SU-DHL-6 (cell line): ENCODE data around the gene ATP5MG.

ENCODE experiments used
- H2AFZ ChIP-seq: fragments of 200-600 bp; sonication (generic); 2 replicates; pipeline ENCODE4 v1.6.1; 2014; ENCODE audit warnings: low read depth, mild to moderate bottlenecking, moderate library complexity, mixed read lengths, antibody characterized with exemption, low read length; ENCODE audit not compliant: severe bottlenecking
- H3F3A ChIP-seq: fragments of 200-600 bp; shearing (Covaris generic); 2 replicates; pipeline ENCODE4 v1.6.0; 2016; ENCODE audit warnings: antibody characterized with exemption, mild to moderate bottlenecking; ENCODE audit not compliant: insufficient read depth
- H3K27ac ChIP-seq: fragments of 200-600 bp; sonication (generic); 2 replicates; pipeline ENCODE4 v1.5.1; 2016; ENCODE audit warnings: low read depth, mild to moderate bottlenecking, low read length, moderate library complexity, mixed read lengths
- H3K27me3 ChIP-seq: fragments of 200-600 bp; sonication (generic), shearing (Covaris generic); 2 replicates; pipeline ENCODE4 v1.6.0; 2014; ENCODE audit warnings: mild to moderate bottlenecking, low read length
- H3K36me3 ChIP-seq: fragments of 200-600 bp; sonication (generic); 2 replicates; pipeline ENCODE4 v1.6.1; 2014; ENCODE audit warnings: mild to moderate bottlenecking, low read length, mixed read lengths
- H3K4me2 ChIP-seq: fragments of 300-600, 200-600 bp; shearing (Covaris generic), sonication (generic); 2 replicates; pipeline ENCODE4 v1.6.0; 2014; ENCODE audit warnings: low read length, low read depth, mild to moderate bottlenecking; ENCODE audit not compliant: poor library complexity, severe bottlenecking
- H3K4me3 ChIP-seq: fragments of 200-600 bp; sonication (generic); 2 replicates; pipeline ENCODE4 v1.5.1; 2014; ENCODE audit warnings: antibody characterized with exemption, low read length, mild to moderate bottlenecking, mixed read lengths; ENCODE audit not compliant: insufficient read depth, poor library complexity, severe bottlenecking
- H3K79me2 ChIP-seq: fragments of 200-600 bp; sonication (generic); 2 replicates; pipeline ENCODE4 v1.6.1; 2014; ENCODE audit warnings: mild to moderate bottlenecking, low read length, moderate library complexity; ENCODE audit not compliant: insufficient read depth
- H3K9ac ChIP-seq: fragments of 200-600 bp; sonication (generic); 2 replicates; pipeline ENCODE4 v1.7.0; 2014; ENCODE audit warnings: mild to moderate bottlenecking, low read length
- H3K9me2 ChIP-seq: fragments of 200-600 bp; sonication (generic); replicated peaks from 2 replicates; pipeline ENCODE4 v1.6.1; 2014; ENCODE audit warnings: low read length; ENCODE audit not compliant: insufficient read depth
- H3K9me3 ChIP-seq: fragments of 200-600 bp; sonication (generic); 2 replicates; pipeline ENCODE4 v1.6.1; 2014; ENCODE audit warnings: low read length, mixed read lengths; ENCODE audit not compliant: insufficient read depth
- H4K20me1 ChIP-seq: fragments of 200-600 bp; sonication (generic); 2 replicates; pipeline ENCODE4 v1.6.1; 2014; ENCODE audit warnings: low read depth, mild to moderate bottlenecking, antibody characterized with exemption, low read length, moderate library complexity, mixed read lengths
- CTCF ChIP-seq: fragments of 200-600 bp; sonication (generic); IDR thresholded peaks from one replicate; pipeline ENCODE4 v1.5.1; 2017; ENCODE audit warnings: antibody characterized with exemption, mild to moderate bottlenecking, low read length, moderate library complexity; ENCODE audit not compliant: insufficient read depth, poor library complexity, severe bottlenecking
- EZH2phosphoT487 ChIP-seq: fragments of 200-600 bp; sonication (generic), shearing (Covaris generic); conservative IDR thresholded peaks from 2 replicates; pipeline ENCODE4 v1.6.1; 2018; ENCODE audit warnings: mild to moderate bottlenecking, antibody characterized with exemption, low read length, moderate library complexity, mixed read lengths

Gene ATP5MG

GRCh38 chr11:118375978-118376377 is 25.4 kb upstream of the ATP5MG start:
- no peak for TF ChIP-seq EZH2phosphoT487
- no peak for TF ChIP-seq CTCF
- H3K9me2 ChIP-seq = no peaks in the 10 kb centered on the region
- H3K27me3 ChIP-seq = no peaks in the 10 kb centered on the region
- no peak overlapping the region for H3K9ac ChIP-seq
- no peak overlapping the region for H3K27ac ChIP-seq
- no peaks in the 10 kb centered on the region for H4K20me1 ChIP-seq
- H3K9me3 ChIP-seq = no peaks in the 10 kb centered on the region
- H3K36me3 ChIP-seq = peaks cover 33% of the 10 kb centered on the region
- no peak overlapping the region for H2AFZ ChIP-seq
- H3F3A ChIP-seq = no peaks in the 10 kb centered on the region
- H3K4me3 ChIP-seq = no peak overlapping the region
- H3K4me2 ChIP-seq = no peak overlapping the region
- no peaks in the 10 kb centered on the region for H3K79me2 ChIP-seq

- Histone ChIP-seq H3K36me3 (peaks cover 38% of the 10 kb centered on the region), H3K4me3 (no peak overlapping the region), H3K9me3 (no peaks in the 10 kb centered on the region), H3K27ac (no peak overlapping the region), H3K4me2 (no peak overlapping the region), H4K20me1 (no peaks in the 10 kb centered on the region), H3K9me2 (no peaks in the 10 kb centered on the region), H2AFZ (no peak overlapping the region), H3K9ac (no peak overlapping the region), H3F3A (no peaks in the 10 kb centered on the region), H3K27me3 (no peaks in the 10 kb centered on the region), H3K79me2 (no peaks in the 10 kb centered on the region)
- no peak for TF ChIP-seq CTCF
- TF ChIP-seq EZH2phosphoT487 = no peak
These were observed 21.9 kb upstream of the ATP5MG start for GRCh38 chr11:118379497-118379896.

GRCh38 chr11:118380571-118380970 is 20.8 kb upstream of the ATP5MG start:
- Histone ChIP-seq H3K4me3 (no peak overlapping the region), H2AFZ (no peak overlapping the region), H3K9ac (no peak overlapping the region), H3K36me3 (peaks cover 42% of the 10 kb centered on the region), H4K20me1 (no peaks in the 10 kb centered on the region), H3K9me2 (no peaks in the 10 kb centered on the region), H3K9me3 (no peaks in the 10 kb centered on the region), H3K27ac (no peak overlapping the region), H3K79me2 (no peaks in the 10 kb centered on the region), H3K27me3 (no peaks in the 10 kb centered on the region), H3F3A (no peaks in the 10 kb centered on the region), H3K4me2 (no peak overlapping the region)
- no peak for TF ChIP-seq CTCF
- no peak for TF ChIP-seq EZH2phosphoT487
